Loucy (cell line): ENCODE measurements around the gene SLC27A2.

Experiments used
- CTCF ChIP-seq: fragments of 200-600 bp; sonication (generic); conservative IDR thresholded peaks from 2 replicates; pipeline ENCODE4 v1.5.1; 2014; ENCODE audit warnings: mild to moderate bottlenecking, antibody characterized with exemption, low read length
- EZH2phosphoT487 ChIP-seq: fragments of 200-600 bp; IDR thresholded peaks from 2 replicates; pipeline ENCODE4 v1.6.1; 2018; ENCODE audit warnings: antibody characterized with exemption, mild to moderate bottlenecking, moderate library complexity, borderline replicate concordance

GRCh38 chr15:50149090-50149489, 32.9 kb upstream of the SLC27A2 start:
- TF ChIP-seq CTCF = no peak
- no peak for TF ChIP-seq EZH2phosphoT487
